SJSA1 (cell line): ENCODE results near the gene STING1. TPM values are rescaled to one million over a fixed set of nuclear protein-coding genes. Genes with fewer than 3 reads are reported as not detected.
"Not testable (repeated sequence)": the region's sequence is repeated elsewhere in the genome, so short reads cannot be mapped to it uniquely, and the experiment has no call there.

Experiments
- DNase-seq, 2 experiments: peaks; one replicate each; pipeline ENCODE4 v3.0.0-alpha.2; 2015 to 2020; ENCODE audit warnings: low spot score in 2 of 2, low read depth in 1 of 2
- H3K27ac ChIP-seq: fragments of 250-450 bp; sonication (Bioruptor Pico); 2 replicates; pipeline ENCODE4 v1.5.1; 2020; ENCODE audit warnings: mild to moderate bottlenecking, moderate library complexity
- H3K27me3 ChIP-seq: fragments of 250-450 bp; sonication (Bioruptor Pico); replicated peaks from 2 replicates; pipeline ENCODE4 v1.5.1; 2020; ENCODE audit warnings: mild to moderate bottlenecking, moderate library complexity
- H3K36me3 ChIP-seq: fragments of 250-450 bp; sonication (Bioruptor Pico); 2 replicates; pipeline ENCODE4 v1.5.1; 2020; ENCODE audit warnings: mild to moderate bottlenecking
- H3K4me1 ChIP-seq: fragments of 250-450 bp; sonication (Bioruptor Pico); replicated peaks from 2 replicates; pipeline ENCODE4 v1.6.1; 2021; ENCODE audit warnings: mild to moderate bottlenecking
- H3K4me3 ChIP-seq: fragments of 250-450 bp; sonication (Bioruptor Pico); 2 replicates; pipeline ENCODE4 v1.5.1; 2020; ENCODE audit warnings: mild to moderate bottlenecking
- H3K9me3 ChIP-seq: fragments of 250-450 bp; sonication (Bioruptor Pico); replicated peaks from 2 replicates; pipeline ENCODE4 v1.5.1; 2020; ENCODE audit warnings: mild to moderate bottlenecking
- total RNA-seq: library from RNA; depleted of rRNA; stranded (reverse); fragments of >200 nt; shearing (Covaris generic); gene quantifications from 2 replicates; pipeline ENCODE4 v1.2.3, GENCODE V29; 2014

STING1 gene
- total RNA-seq, 1 experiment from 2014 or later: 46.6 TPM

- Histone ChIP-seq H3K4me1 (peaks cover 7% of the 10 kb centered on the region), H3K9me3 (no peaks in the 10 kb centered on the region), H3K27ac (no peak overlapping the region), H3K27me3 (no peaks in the 10 kb centered on the region), H3K4me3 (no peak overlapping the region), H3K36me3 (no peaks in the 10 kb centered on the region)
- no peak for DNase-seq
Measured at GRCh38 chr5:139451176-139451575, 31.4 kb downstream of the STING1 start.

- no peak for DNase-seq
- Histone ChIP-seq H3K4me1 (peaks cover 25% of the 10 kb centered on the region), H3K4me3 (no peak overlapping the region), H3K27me3 (no peaks in the 10 kb centered on the region), H3K9me3 (no peaks in the 10 kb centered on the region), H3K27ac (no peak overlapping the region), H3K36me3 (no peaks in the 10 kb centered on the region)
Measured at GRCh38 chr5:139446956-139447779, 35.4 kb downstream of the STING1 start.

GRCh38 chr5:139445325-139446170, 37.0 kb downstream of the STING1 start:
- Histone ChIP-seq H3K4me3 (no peak overlapping the region), H3K4me1 (peaks cover 25% of the 10 kb centered on the region), H3K9me3 (no peaks in the 10 kb centered on the region), H3K27me3 (no peaks in the 10 kb centered on the region), H3K27ac (no peak overlapping the region), H3K36me3 (no peaks in the 10 kb centered on the region)
- no peak for DNase-seq

- H3K27me3 ChIP-seq: no peaks in the 10 kb centered on the region
- H3K4me3 ChIP-seq: no peak overlapping the region
- H3K9me3 ChIP-seq: no peaks in the 10 kb centered on the region
- DNase-seq: peak in 1 of 2 experiments; percentile 62
- 0 out of 2 replicates have a peak overlapping the region, but pooled peaks have one; percentile 2 for H3K27ac ChIP-seq
- no peaks in the 10 kb centered on the region for H3K36me3 ChIP-seq
- peaks cover 34% of the 10 kb centered on the region for H3K4me1 ChIP-seq
Measured at GRCh38 chr5:139443831-139444453, 38.6 kb downstream of the STING1 start.

- DNase-seq, H3K36me3 ChIP-seq, H3K27me3 ChIP-seq: not testable (repeated sequence)
Measured at GRCh38 chr5:139440416-139440815, 42.1 kb downstream of the STING1 start.

GRCh38 chr5:139439013-139439903, 43.3 kb downstream of the STING1 start, which contains the start of gene DNAJC18:
Gene DNAJC18, minus strand, starts transcription at chr5:139439525. Its CDS starts 80 bp downstream, at chr5:139439445.
- peak; percentile 89 to 97 for DNase-seq
- peaks cover 23% of the 10 kb centered on the region for H3K4me1 ChIP-seq
- H3K27me3 ChIP-seq: no peaks in the 10 kb centered on the region
- peak within 1 kb of the TSS; percentile 85 for H3K27ac ChIP-seq
- no peaks in the 10 kb centered on the region for H3K9me3 ChIP-seq
- H3K36me3 ChIP-seq: no peaks in the 10 kb centered on the region; the same call in none of the 2 replicates
- peak within 1 kb of the TSS; percentile 77 for H3K4me3 ChIP-seq

More at GRCh38 chr5:139440416-139440815, 42.1 kb downstream of the STING1 start:
- H3K4me1 ChIP-seq: peaks cover 29% of the 10 kb centered on the region
- H3K27ac ChIP-seq, H3K4me3 ChIP-seq, H3K9me3 ChIP-seq: not testable (repeated sequence)

GRCh38 chr5:139438707-139439012, 43.9 kb downstream of the STING1 start:
- H3K4me1 ChIP-seq: peaks cover 17% of the 10 kb centered on the region
- peak overlapping the region; percentile 77 for H3K4me3 ChIP-seq
- H3K27me3 ChIP-seq: no peaks in the 10 kb centered on the region
- no peak for DNase-seq
- no peak overlapping the region for H3K27ac ChIP-seq
- H3K36me3 ChIP-seq: no peaks in the 10 kb centered on the region; the same call in none of the 2 replicates
- no peaks in the 10 kb centered on the region for H3K9me3 ChIP-seq

GRCh38 chr5:139435676-139436075, 46.9 kb downstream of the STING1 start:
- Histone ChIP-seq H3K9me3 (no peaks in the 10 kb centered on the region), H3K36me3 (no peaks in the 10 kb centered on the region; the same call in none of the 2 replicates), H3K27me3 (no peaks in the 10 kb centered on the region), H3K4me1 (peaks cover 14% of the 10 kb centered on the region), H3K4me3 (no peak overlapping the region), H3K27ac (no peak overlapping the region)
- DNase-seq: no peak

- H3K9me3 ChIP-seq: no peaks in the 10 kb centered on the region
- peaks cover 3% of the 10 kb centered on the region for H3K36me3 ChIP-seq
- DNase-seq: no peak
- H3K27ac ChIP-seq: no peak overlapping the region
- H3K27me3 ChIP-seq: no peaks in the 10 kb centered on the region
- H3K4me3 ChIP-seq: no peak overlapping the region
- H3K4me1 ChIP-seq: no peaks in the 10 kb centered on the region
Measured at GRCh38 chr5:139431706-139432105, 50.9 kb downstream of the STING1 start.

- no peaks in the 10 kb centered on the region for H3K27me3 ChIP-seq
- no peak overlapping the region for H3K4me3 ChIP-seq
- H3K36me3 ChIP-seq: peaks cover 6% of the 10 kb centered on the region; the same call in 1 of the 2 replicates
- DNase-seq: no peak
- no peaks in the 10 kb centered on the region for H3K9me3 ChIP-seq
- no peak overlapping the region for H3K27ac ChIP-seq
- no peaks in the 10 kb centered on the region for H3K4me1 ChIP-seq
Measured at GRCh38 chr5:139430015-139430414, 52.5 kb downstream of the STING1 start.

- peaks cover 6% of the 10 kb centered on the region; the same call in 1 of the 2 replicates for H3K36me3 ChIP-seq
- no peaks in the 10 kb centered on the region for H3K4me1 ChIP-seq
- no peak for DNase-seq
- H3K27me3 ChIP-seq: no peaks in the 10 kb centered on the region
- H3K9me3 ChIP-seq: no peaks in the 10 kb centered on the region
- H3K4me3 ChIP-seq: no peak overlapping the region
- H3K27ac ChIP-seq: no peak overlapping the region
Measured at GRCh38 chr5:139426203-139426885, 56.2 kb downstream of the STING1 start.
